Astrocyte (in vitro differentiated cells and primary cell): ENCODE data around the gene IL10. TPM values are rescaled to one million over a fixed set of nuclear protein-coding genes. Genes with fewer than 3 reads are reported as not detected.

Experiments
- DNase-seq: peaks from one replicate; pipeline ENCODE4 v3.0.0-alpha.2; 2010; ENCODE audit warnings: low read depth
- FAIRE-seq: peaks from 2 replicates; lab custom pipeline; 2011; peaks lifted over from hg19 to GRCh38; lab: Jason Lieb, UNC
- H2AFZ ChIP-seq: 2 replicates; pipeline ENCODE4 v1.6.0; 2012; ENCODE audit warnings: low read depth, low read length, inconsistent platforms
- H3K27ac ChIP-seq: 2 replicates; pipeline ENCODE4 v1.5.1; 2011; ENCODE audit warnings: low read depth, low read length, inconsistent platforms
- H3K27me3 ChIP-seq: 2 replicates; pipeline ENCODE4 v1.6.0; 2011; ENCODE audit warnings: low read length, inconsistent platforms; ENCODE audit not compliant: insufficient read depth
- H3K36me3 ChIP-seq: 2 replicates; pipeline ENCODE4 v1.5.1; 2011; ENCODE audit warnings: low read length, inconsistent platforms; ENCODE audit not compliant: insufficient read depth
- H3K4me1 ChIP-seq: 2 replicates; pipeline ENCODE4 v1.5.1; 2011; ENCODE audit warnings: low read length, inconsistent platforms; ENCODE audit not compliant: insufficient read depth
- H3K4me2 ChIP-seq: 2 replicates; pipeline ENCODE4 v1.6.0; 2012; ENCODE audit warnings: low read length, inconsistent platforms
- H3K4me3 ChIP-seq: 2 replicates; pipeline ENCODE4 v1.5.1; 2011; ENCODE audit warnings: low read depth, mild to moderate bottlenecking, low read length, inconsistent platforms; ENCODE audit not compliant: insufficient read depth
- H3K79me2 ChIP-seq: 2 replicates; pipeline ENCODE4 v1.6.0; 2012; ENCODE audit warnings: mild to moderate bottlenecking, low read length, inconsistent platforms; ENCODE audit not compliant: insufficient read depth
- H3K9ac ChIP-seq: 2 replicates; pipeline ENCODE4 v1.6.0; 2012; ENCODE audit warnings: mild to moderate bottlenecking, low read length, inconsistent platforms
- H3K9me3 ChIP-seq: 2 replicates; pipeline ENCODE4 v1.5.1; 2012; ENCODE audit warnings: low read depth, mild to moderate bottlenecking, low read length, inconsistent platforms; ENCODE audit not compliant: insufficient read depth
- H4K20me1 ChIP-seq: 2 replicates; pipeline ENCODE4 v1.6.0; 2012; ENCODE audit warnings: low read length, inconsistent platforms; ENCODE audit not compliant: insufficient read depth
- H3K27ac Mint-ChIP-seq: one replicate; pipeline ENCODE4 v1.8.0; 2021; ENCODE audit warnings: mild to moderate bottlenecking, mixed read lengths; ENCODE audit not compliant: unreplicated experiment
- H3K27me3 Mint-ChIP-seq: one replicate; pipeline ENCODE4 v1.8.0; 2021; ENCODE audit warnings: low read depth, mixed read lengths; ENCODE audit not compliant: unreplicated experiment
- H3K36me3 Mint-ChIP-seq: one replicate; pipeline ENCODE4 v1.8.0; 2021; ENCODE audit warnings: low read depth, mixed read lengths; ENCODE audit not compliant: unreplicated experiment
- H3K4me1 Mint-ChIP-seq: one replicate; pipeline ENCODE4 v1.8.0; 2021; ENCODE audit warnings: low read depth, mixed read lengths; ENCODE audit not compliant: unreplicated experiment
- H3K4me3 Mint-ChIP-seq: one replicate; pipeline ENCODE4 v1.8.0; 2021; ENCODE audit warnings: mild to moderate bottlenecking, moderate library complexity, mixed read lengths; ENCODE audit not compliant: unreplicated experiment
- H3K9me3 Mint-ChIP-seq: one replicate; pipeline ENCODE4 v1.8.0; 2021; ENCODE audit warnings: mild to moderate bottlenecking, mixed read lengths; ENCODE audit not compliant: unreplicated experiment
- EZH2 ChIP-seq: IDR thresholded peaks from 2 replicates; pipeline ENCODE4 v1.6.1; 2012; ENCODE audit warnings: mild to moderate bottlenecking, low read length, inconsistent platforms; ENCODE audit not compliant: insufficient read depth
- total RNA-seq: library from RNA; stranded (reverse); gene quantifications from 2 replicates; pipeline ENCODE4 v1.2.1, GENCODE V29; 2021
- TF ChIP-seq, protein P1 (sequence below): IDR thresholded peaks from 2 replicates; pipeline ENCODE4 v1.5.1; 2011; ENCODE audit warnings: low read depth, mild to moderate bottlenecking, inconsistent platforms, low read length, moderate library complexity; ENCODE audit not compliant: insufficient read depth

The IL10 gene
- total RNA-seq, 1 donor from 2014 or later = not detected

DNA sequence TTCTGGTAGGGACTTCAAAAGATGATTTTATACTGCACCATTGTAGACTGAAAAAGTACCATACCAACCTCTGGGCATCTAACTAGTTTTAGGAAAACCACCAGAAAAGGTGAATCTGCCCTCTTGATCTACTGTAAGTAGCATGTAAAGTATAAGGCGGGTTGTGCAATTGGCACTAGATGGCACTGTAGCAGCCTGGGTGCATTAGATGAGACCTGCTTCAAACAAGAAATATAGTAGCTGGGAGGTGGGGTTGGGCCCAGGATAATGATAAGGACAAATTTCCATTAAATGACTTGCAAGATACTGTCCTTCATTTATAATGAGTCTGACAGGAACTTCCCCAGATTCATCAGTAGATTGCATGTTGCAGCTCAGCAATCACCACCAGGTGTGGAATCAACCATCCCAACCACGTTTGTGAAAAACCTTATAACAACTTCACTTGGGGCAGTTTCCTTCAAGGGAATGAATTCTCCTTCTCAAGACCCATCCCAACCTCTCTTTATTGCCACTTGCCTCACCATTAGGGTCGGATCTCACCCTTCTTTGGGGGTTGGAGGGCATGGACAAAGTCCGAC, 37.3 kb upstream of the IL10 start:
- Histone ChIP-seq H3K79me2 (no peaks in the 10 kb centered on the region), H3K27me3 (peaks cover 16% of the 10 kb centered on the region), H3K9ac (no peak overlapping the region), H3K9me3 (no peaks in the 10 kb centered on the region), H3K4me3 (no peak overlapping the region), H3K27ac (no peak overlapping the region), H3K4me2 (no peak overlapping the region), H4K20me1 (no peaks in the 10 kb centered on the region), H3K4me1 (no peaks in the 10 kb centered on the region), H2AFZ (no peak overlapping the region), H3K36me3 (no peaks in the 10 kb centered on the region)
- no peak for DNase-seq
- TF ChIP-seq EZH2 = no peak
- TF ChIP-seq, protein P1, sequence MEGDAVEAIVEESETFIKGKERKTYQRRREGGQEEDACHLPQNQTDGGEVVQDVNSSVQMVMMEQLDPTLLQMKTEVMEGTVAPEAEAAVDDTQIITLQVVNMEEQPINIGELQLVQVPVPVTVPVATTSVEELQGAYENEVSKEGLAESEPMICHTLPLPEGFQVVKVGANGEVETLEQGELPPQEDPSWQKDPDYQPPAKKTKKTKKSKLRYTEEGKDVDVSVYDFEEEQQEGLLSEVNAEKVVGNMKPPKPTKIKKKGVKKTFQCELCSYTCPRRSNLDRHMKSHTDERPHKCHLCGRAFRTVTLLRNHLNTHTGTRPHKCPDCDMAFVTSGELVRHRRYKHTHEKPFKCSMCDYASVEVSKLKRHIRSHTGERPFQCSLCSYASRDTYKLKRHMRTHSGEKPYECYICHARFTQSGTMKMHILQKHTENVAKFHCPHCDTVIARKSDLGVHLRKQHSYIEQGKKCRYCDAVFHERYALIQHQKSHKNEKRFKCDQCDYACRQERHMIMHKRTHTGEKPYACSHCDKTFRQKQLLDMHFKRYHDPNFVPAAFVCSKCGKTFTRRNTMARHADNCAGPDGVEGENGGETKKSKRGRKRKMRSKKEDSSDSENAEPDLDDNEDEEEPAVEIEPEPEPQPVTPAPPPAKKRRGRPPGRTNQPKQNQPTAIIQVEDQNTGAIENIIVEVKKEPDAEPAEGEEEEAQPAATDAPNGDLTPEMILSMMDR = peak; percentile 44
- Mint-ChIP-seq H3K4me1 (no peaks in the 10 kb centered on the region), H3K4me3 (no peak overlapping the region), H3K9me3 (peaks cover 3% of the 10 kb centered on the region), H3K27me3 (peaks cover 23% of the 10 kb centered on the region), H3K27ac (no peak overlapping the region), H3K36me3 (no peaks in the 10 kb centered on the region)
- no peak for FAIRE-seq

GRCh38 chr1:206808615-206809014, 36.3 kb upstream of the IL10 start:
- Histone ChIP-seq H3K4me2 (no peak overlapping the region), H3K27me3 (peaks cover 25% of the 10 kb centered on the region), H3K4me3 (no peak overlapping the region), H4K20me1 (no peaks in the 10 kb centered on the region), H3K27ac (no peak overlapping the region), H3K9me3 (no peaks in the 10 kb centered on the region), H3K9ac (no peak overlapping the region), H3K79me2 (no peaks in the 10 kb centered on the region), H3K4me1 (no peaks in the 10 kb centered on the region), H2AFZ (no peak overlapping the region), H3K36me3 (no peaks in the 10 kb centered on the region)
- FAIRE-seq = no peak
- no peaks in the 10 kb centered on the region for H3K36me3 Mint-ChIP-seq
- H3K4me1 Mint-ChIP-seq = no peaks in the 10 kb centered on the region
- peaks cover 32% of the 10 kb centered on the region for H3K27me3 Mint-ChIP-seq
- no peak overlapping the region for H3K4me3 Mint-ChIP-seq
- H3K27ac Mint-ChIP-seq = no peak overlapping the region
- peak; percentile 24 for DNase-seq
- H3K9me3 Mint-ChIP-seq = peaks cover 3% of the 10 kb centered on the region
- TF ChIP-seq, protein P1 = peak; percentile 37
- TF ChIP-seq EZH2 = no peak

- Mint-ChIP-seq H3K27me3 (peaks cover 44% of the 10 kb centered on the region), H3K4me3 (no peak overlapping the region), H3K4me1 (no peaks in the 10 kb centered on the region), H3K27ac (no peak overlapping the region), H3K36me3 (peaks cover 1% of the 10 kb centered on the region), H3K9me3 (no peaks in the 10 kb centered on the region)
- Histone ChIP-seq H3K27ac (no peak overlapping the region), H3K27me3 (peaks cover 24% of the 10 kb centered on the region), H3K4me1 (no peaks in the 10 kb centered on the region), H3K4me2 (no peak overlapping the region), H2AFZ (no peak overlapping the region), H3K9me3 (no peaks in the 10 kb centered on the region), H3K4me3 (no peak overlapping the region), H3K36me3 (no peaks in the 10 kb centered on the region), H4K20me1 (no peaks in the 10 kb centered on the region), H3K9ac (no peak overlapping the region), H3K79me2 (no peaks in the 10 kb centered on the region)
- FAIRE-seq = no peak
- DNase-seq = no peak
- TF ChIP-seq, protein P1 = no peak
- no peak for TF ChIP-seq EZH2
These were observed 33.1 kb upstream of the IL10 start for GRCh38 chr1:206805357-206805756.
